ENCODE data around the gene FAM124A.

Gene FAM124A

DNA sequence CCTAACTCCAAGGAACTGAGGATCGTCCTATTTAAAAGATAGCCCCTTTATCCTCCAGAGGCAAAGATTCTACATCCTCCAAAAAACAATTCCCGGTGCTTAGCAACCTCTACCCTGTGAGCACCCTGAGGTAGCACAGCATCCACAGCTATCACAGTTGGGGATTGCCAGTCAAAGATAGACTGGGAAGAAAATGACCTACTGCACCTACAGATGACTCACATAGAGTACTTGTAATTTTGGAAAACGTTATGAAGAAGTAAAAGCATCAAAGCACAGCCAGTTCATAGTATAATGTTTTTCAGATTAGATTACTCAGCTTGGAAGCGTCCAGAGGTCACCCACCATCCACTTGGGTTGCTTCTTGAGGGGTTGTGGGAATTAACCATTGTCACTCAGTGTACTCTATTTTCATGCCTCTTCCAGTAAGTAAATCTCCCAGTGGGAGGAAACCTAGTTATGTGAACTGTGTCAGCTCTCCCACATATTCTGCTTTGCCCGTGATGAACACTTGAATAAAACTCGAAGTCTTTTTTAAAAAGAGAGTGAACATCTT, 8.9 kb upstream of the FAM124A start:
- no peak overlapping the region for H3K4me3 ChIP-seq (replicated peaks; ENCODE audit: low read depth, low read length)
- no peak for DNase-seq (ENCODE audit: extremely low read depth, low read depth)
- TF ChIP-seq, protein P1, sequence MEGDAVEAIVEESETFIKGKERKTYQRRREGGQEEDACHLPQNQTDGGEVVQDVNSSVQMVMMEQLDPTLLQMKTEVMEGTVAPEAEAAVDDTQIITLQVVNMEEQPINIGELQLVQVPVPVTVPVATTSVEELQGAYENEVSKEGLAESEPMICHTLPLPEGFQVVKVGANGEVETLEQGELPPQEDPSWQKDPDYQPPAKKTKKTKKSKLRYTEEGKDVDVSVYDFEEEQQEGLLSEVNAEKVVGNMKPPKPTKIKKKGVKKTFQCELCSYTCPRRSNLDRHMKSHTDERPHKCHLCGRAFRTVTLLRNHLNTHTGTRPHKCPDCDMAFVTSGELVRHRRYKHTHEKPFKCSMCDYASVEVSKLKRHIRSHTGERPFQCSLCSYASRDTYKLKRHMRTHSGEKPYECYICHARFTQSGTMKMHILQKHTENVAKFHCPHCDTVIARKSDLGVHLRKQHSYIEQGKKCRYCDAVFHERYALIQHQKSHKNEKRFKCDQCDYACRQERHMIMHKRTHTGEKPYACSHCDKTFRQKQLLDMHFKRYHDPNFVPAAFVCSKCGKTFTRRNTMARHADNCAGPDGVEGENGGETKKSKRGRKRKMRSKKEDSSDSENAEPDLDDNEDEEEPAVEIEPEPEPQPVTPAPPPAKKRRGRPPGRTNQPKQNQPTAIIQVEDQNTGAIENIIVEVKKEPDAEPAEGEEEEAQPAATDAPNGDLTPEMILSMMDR (IDR thresholded peaks at IDR 0.05; ENCODE audit: low read depth, low read length, missing control alignments), result no peak

DNA sequence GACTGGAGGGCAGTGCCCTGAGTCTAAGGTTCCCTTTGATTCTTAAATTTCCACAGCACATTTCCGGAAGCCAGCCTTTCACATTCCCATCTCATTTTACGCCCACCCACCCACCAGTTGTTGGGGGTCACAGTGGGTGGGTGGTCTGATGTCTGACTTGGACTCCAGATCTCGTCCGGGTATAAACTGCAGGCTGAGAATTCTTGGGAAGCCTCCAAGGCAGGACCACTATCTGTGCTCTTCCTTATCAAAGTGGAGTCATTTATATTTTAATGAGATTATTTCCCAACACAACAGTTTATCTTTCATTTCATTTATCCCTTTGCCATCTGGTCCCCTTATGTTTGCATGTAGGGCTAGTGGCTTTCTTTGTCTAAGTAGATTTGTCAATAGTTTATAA, 3.6 kb upstream of the FAM124A start:
- DNase-seq (ENCODE audit: extremely low read depth, low read depth), result no peak
- TF ChIP-seq, protein P1 (IDR thresholded peaks at IDR 0.05; ENCODE audit: low read depth, low read length, missing control alignments), result no peak
- no peak overlapping the region for H3K4me3 ChIP-seq (replicated peaks; ENCODE audit: low read depth, low read length)

DNA sequence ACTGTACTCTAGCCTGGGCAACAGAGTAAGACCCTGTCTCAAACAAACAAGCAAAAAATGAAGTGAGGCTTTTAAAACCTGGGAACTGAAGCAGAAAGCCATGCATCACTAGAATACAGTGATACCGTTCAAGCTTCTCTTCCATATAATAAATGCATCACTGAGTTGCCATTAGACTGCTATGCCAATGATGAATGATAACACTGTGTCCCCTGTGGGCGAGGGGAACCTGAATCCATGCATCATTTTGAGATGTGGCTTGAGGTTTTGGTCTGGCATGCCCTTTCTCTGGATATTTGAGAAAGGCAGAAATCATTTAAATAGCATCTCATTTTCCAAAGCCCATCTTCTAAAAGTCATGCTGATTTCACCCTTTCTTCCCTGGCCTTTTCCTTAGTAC, 1.5 kb upstream of the FAM124A start:
- TF ChIP-seq, protein P1 (IDR thresholded peaks at IDR 0.05; ENCODE audit: low read depth, low read length, missing control alignments), result no peak
- no peak overlapping the region for H3K4me3 ChIP-seq (replicated peaks; ENCODE audit: low read depth, low read length)
- DNase-seq (ENCODE audit: extremely low read depth, low read depth), result no peak

DNA sequence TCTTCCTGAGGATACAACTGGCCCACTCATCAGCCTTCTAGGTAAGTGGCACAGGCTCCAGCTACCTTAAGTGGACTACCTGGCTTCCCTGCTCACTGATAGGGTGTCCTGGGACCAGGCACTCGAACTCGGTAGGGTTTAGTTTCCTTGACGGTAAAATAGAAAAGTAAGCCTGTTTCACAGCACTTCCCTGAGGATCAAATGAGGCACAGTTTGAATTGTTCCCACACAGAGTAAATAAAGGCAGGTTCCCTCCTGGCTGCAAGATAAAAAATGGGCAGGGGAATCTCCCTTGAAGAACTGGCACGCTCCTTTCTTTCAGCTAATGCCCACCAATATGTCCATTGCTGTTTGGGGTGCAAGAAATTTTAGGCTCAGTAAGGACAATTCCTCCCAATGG, 1.1 kb upstream of the FAM124A start:
- no peak overlapping the region for H3K4me3 ChIP-seq (replicated peaks; ENCODE audit: low read depth, low read length)
- TF ChIP-seq, protein P1 (IDR thresholded peaks at IDR 0.05; ENCODE audit: low read depth, low read length, missing control alignments), result no peak

DNA sequence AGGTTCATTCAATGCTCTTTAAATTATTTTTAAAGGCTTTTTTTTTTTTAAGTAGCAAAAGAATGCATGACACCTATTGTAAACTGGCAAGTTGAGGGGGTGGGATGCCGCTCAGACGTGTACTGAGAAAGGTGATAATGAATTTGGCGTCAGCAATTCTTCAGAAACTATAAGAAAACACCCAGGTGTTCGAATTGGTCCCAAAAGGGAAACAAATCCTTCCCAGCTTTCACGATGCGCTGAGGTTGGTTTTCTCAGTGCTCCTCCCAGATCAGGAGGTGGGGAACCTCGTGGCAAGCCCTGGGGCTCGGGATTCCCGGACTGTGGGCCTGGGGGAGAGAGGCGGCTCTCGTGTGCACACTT, 543 bp upstream of the FAM124A start:
- TF ChIP-seq, protein P1 (IDR thresholded peaks at IDR 0.05; ENCODE audit: low read depth, low read length, missing control alignments), result no peak
- DNase-seq (ENCODE audit: extremely low read depth, low read depth), result no peak
- H3K4me3 ChIP-seq (replicated peaks; ENCODE audit: low read depth, low read length), result peak overlapping the region; percentile 41

More for the DNA sequence above, 1.1 kb upstream of the FAM124A start:
- DNase-seq (ENCODE audit: extremely low read depth, low read depth), result no peak

DNA sequence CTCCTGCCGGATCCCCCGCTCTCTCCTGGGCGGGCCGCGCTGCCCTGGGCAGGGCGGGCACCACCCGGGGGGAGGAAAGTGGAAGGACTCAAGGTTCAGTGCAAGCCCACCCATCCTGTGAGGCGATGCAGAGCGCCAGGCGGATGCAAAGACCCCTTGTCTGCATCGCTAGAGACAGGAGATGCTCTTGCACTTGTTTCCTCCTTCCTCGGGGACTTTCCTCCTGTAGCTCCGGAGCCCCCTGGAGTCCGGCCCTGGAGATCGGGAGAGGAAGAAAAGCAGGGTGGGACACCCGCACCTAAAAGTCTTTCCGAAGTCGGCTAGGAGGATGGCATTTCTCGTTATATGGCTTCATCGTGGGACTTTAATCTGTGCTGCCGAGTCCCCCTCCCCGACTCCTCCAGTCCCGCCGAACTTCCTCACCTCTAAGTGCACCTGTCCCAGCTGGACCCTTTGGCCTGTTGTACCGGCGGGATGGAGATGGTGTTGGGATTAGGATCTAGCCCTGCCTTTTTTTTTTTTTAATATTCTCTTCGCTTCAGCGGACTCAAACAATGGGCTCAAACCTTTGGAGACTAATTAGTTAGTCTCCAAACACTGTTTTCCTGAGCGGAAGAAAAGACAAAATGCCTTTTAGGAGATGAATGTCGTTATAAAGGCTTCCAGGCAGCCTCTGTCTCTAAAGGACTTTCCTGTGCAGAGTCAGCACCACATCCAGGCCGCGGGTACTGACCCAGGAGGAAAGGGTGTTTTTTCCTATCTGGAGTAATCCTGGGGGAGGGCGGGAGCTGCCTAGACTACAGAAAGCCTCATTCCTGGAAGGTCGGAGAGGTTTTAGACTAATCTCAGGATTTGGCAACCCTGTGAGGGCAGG, 725 bp downstream of the FAM124A start:
- peak overlapping the region; percentile 32 for H3K4me3 ChIP-seq (replicated peaks; ENCODE audit: low read depth, low read length)
- TF ChIP-seq, protein P1 (IDR thresholded peaks at IDR 0.05; ENCODE audit: low read depth, low read length, missing control alignments), result no peak
- no peak for DNase-seq (ENCODE audit: extremely low read depth, low read depth)

All from HFF-Myc (cell line).